Progenitor cell of endocrine pancreas (in vitro differentiated cells): ENCODE data around the gene ANKRD39. TPM values are rescaled to one million over a fixed set of nuclear protein-coding genes. Genes with fewer than 3 reads are reported as not detected.

Experiments used
- DNase-seq: peaks from one replicate; pipeline ENCODE4 v3.0.0; 2021; ENCODE audit warnings: low spot score; ENCODE audit not compliant: unreplicated experiment
- H3K27ac Mint-ChIP-seq: 2 replicates; pipeline ENCODE4 v1.8.0; 2021; ENCODE audit warnings: mild to moderate bottlenecking, moderate library complexity, mixed read lengths
- H3K27me3 Mint-ChIP-seq: 2 replicates; pipeline ENCODE4 v1.8.0; 2021; ENCODE audit warnings: mixed read lengths
- H3K36me3 Mint-ChIP-seq: 2 replicates; pipeline ENCODE4 v1.8.0; 2022; ENCODE audit warnings: mixed read lengths; ENCODE audit not compliant: insufficient read depth
- H3K4me1 Mint-ChIP-seq: 2 replicates; pipeline ENCODE4 v1.8.0; 2021; ENCODE audit warnings: low read depth, mixed read lengths
- H3K4me3 Mint-ChIP-seq: 2 replicates; pipeline ENCODE4 v1.8.0; 2021; ENCODE audit warnings: low read depth, mild to moderate bottlenecking, moderate library complexity, mixed read lengths
- H3K9me3 Mint-ChIP-seq: 2 replicates; pipeline ENCODE4 v1.8.0; 2021; ENCODE audit warnings: low read depth, mixed read lengths
- CTCF ChIP-seq: fragments of 200-600 bp; sonication (generic); IDR thresholded peaks from one replicate; pipeline ENCODE4 v1.5.0; 2021; ENCODE audit warnings: antibody characterized with exemption, mild to moderate bottlenecking; ENCODE audit not compliant: unreplicated experiment
- total RNA-seq: library from RNA; stranded (reverse); gene quantifications from 2 replicates; pipeline ENCODE4 v1.2.1, GENCODE V29; 2021

The ANKRD39 gene
- total RNA-seq, 1 donor from 2014 or later = 16.1 TPM

- Mint-ChIP-seq H3K27ac (peak overlapping the region; percentile 71), H3K36me3 (peaks cover 4% of the 10 kb centered on the region), H3K27me3 (no peaks in the 10 kb centered on the region), H3K4me3 (peak overlapping the region; percentile 81), H3K4me1 (peaks cover 52% of the 10 kb centered on the region), H3K9me3 (no peaks in the 10 kb centered on the region)
- DNase-seq = no peak
- TF ChIP-seq CTCF = no peak
These were observed 40.7 kb downstream of the ANKRD39 start for GRCh38 chr2:96816836-96817702.

- Mint-ChIP-seq H3K36me3 (peaks cover 4% of the 10 kb centered on the region), H3K27me3 (no peaks in the 10 kb centered on the region)
These were observed 41.5 kb downstream of the ANKRD39 start, which contains the start of gene CNNM3 for GRCh38 chr2:96816127-96816835. Gene CNNM3 (plus strand): TSS chr2:96816268. CDS start chr2:96816278, 10 bp downstream.

DNA sequence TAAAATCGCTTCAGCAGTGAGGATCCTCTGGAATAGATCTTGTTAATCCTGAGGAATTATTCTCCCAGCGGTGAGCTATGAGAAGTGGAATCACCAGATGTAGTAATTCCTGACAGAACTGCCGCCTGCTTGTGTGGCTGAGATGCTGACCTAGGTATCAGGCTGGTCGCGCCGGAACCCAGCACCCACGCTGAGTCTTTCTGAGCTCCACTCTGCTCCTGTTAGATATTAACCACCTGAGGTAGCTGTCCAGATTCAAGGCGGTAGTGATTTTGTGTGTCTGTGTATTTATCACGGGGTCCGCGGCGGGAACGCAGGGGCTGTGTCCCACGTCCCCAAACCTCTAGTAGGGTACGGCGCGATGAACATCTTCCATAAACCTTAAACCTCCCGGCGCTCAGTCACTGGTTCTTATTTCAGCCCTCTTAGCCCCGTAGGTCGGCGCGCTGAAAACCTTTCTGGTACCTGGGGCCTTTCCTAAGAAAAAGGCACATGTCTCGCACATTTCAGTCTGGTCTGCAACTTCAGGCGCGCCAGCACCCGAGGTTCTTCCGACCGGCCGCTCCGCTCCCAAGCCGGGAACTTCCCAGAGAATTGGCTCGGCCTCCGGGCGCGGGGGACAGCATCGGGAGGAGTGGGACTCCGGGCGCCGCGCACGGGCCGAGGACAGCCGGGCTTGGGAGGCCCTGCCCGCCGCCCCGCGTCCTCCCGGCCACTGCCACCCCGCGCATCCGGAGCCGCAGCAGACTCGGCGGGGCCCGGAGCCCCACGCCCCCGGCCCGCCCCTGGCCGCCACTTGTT lies 42.3 kb downstream of the ANKRD39 start:
- Mint-ChIP-seq H3K9me3 (no peaks in the 10 kb centered on the region), H3K4me1 (peaks cover 42% of the 10 kb centered on the region), H3K36me3 (peaks cover 2% of the 10 kb centered on the region), H3K4me3 (peak overlapping the region; percentile 80), H3K27ac (peak overlapping the region; percentile 81), H3K27me3 (no peaks in the 10 kb centered on the region)
- no peak for DNase-seq
- TF ChIP-seq CTCF = no peak

More at GRCh38 chr2:96816127-96816835, 41.5 kb downstream of the ANKRD39 start, which contains the start of gene CNNM3:
- DNase-seq = peak; percentile 98
- TF ChIP-seq CTCF = peak; percentile 79
- Mint-ChIP-seq H3K4me1 (peaks cover 49% of the 10 kb centered on the region), H3K4me3 (peak within 1 kb of the TSS; percentile 81), H3K9me3 (no peaks in the 10 kb centered on the region), H3K27ac (peak within 1 kb of the TSS; percentile 81)

- Mint-ChIP-seq H3K36me3 (peaks cover 5% of the 10 kb centered on the region), H3K9me3 (no peaks in the 10 kb centered on the region), H3K27ac (no peak overlapping the region), H3K4me1 (peaks cover 23% of the 10 kb centered on the region), H3K27me3 (no peaks in the 10 kb centered on the region), H3K4me3 (no peak overlapping the region)
- TF ChIP-seq CTCF = no peak
- no peak for DNase-seq
These were observed 44.2 kb downstream of the ANKRD39 start for GRCh38 chr2:96813656-96814055.

DNA sequence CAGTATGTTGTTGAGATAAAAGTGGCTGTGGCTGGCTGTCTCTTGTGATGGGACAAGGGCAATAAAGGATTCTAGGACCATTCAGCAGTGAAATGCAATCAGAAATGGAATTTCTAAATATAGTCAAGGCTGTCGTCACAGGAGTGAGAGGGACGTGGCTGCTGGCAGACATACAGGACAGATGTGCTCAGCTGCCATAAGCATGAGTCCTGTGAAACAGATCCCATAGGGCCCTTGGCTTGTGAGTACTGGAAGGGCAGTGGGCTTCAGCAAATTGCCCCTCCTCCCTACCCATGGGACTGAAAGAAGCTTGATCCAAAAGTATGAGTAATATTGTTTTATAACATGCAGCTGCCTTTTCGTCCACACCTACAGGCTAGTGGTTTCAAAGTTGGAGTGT lies 45.9 kb downstream of the ANKRD39 start:
- Mint-ChIP-seq H3K4me1 (peaks cover 7% of the 10 kb centered on the region), H3K27me3 (no peaks in the 10 kb centered on the region), H3K36me3 (peaks cover 8% of the 10 kb centered on the region), H3K27ac (no peak overlapping the region), H3K9me3 (no peaks in the 10 kb centered on the region), H3K4me3 (no peak overlapping the region)
- no peak for DNase-seq
- no peak for TF ChIP-seq CTCF
